Neural cell (in vitro differentiated cells): Measurements from ENCODE around the gene AGPAT3. TPM values are rescaled to one million over a fixed set of nuclear protein-coding genes. Genes with fewer than 3 reads are reported as not detected.

Experiments
- H2AFZ ChIP-seq: fragments of 200-600, 300-800 bp; sonication (generic), shearing (Covaris generic); 2 replicates; pipeline ENCODE4 v1.6.0; 2014; ENCODE audit warnings: low read depth, mild to moderate bottlenecking, antibody characterized with exemption, low read length, moderate library complexity
- H3F3A ChIP-seq: fragments of 200-600 bp; shearing (Covaris generic); 2 replicates; pipeline ENCODE4 v1.6.1; 2016; ENCODE audit warnings: mild to moderate bottlenecking, moderate library complexity, mixed read lengths, antibody characterized with exemption, low read length; ENCODE audit not compliant: insufficient read depth, poor library complexity, severe bottlenecking
- H3K27ac ChIP-seq: fragments of 200-600, 300-800 bp; sonication (generic), shearing (Covaris generic); 2 replicates; pipeline ENCODE4 v1.5.1; 2014; ENCODE audit warnings: mild to moderate bottlenecking, low read length, moderate library complexity
- H3K27me3 ChIP-seq: fragments of 300-800, 200-600 bp; sonication (generic), shearing (Covaris generic); 2 replicates; pipeline ENCODE4 v1.6.0; 2014; ENCODE audit warnings: mild to moderate bottlenecking, low read depth, low read length, moderate library complexity; ENCODE audit not compliant: insufficient read depth
- H3K36me3 ChIP-seq: fragments of 300-800, 200-600 bp; sonication (generic), shearing (Covaris generic); 2 replicates; pipeline ENCODE4 v1.5.1; 2014; ENCODE audit warnings: mild to moderate bottlenecking, antibody characterized with exemption, low read length, moderate library complexity; ENCODE audit not compliant: insufficient read depth
- H3K4me2 ChIP-seq: fragments of 300-800, 200-600 bp; sonication (generic), shearing (Covaris generic); 2 replicates; pipeline ENCODE4 v1.6.0; 2014; ENCODE audit warnings: mild to moderate bottlenecking, low read length
- H3K4me3 ChIP-seq: fragments of 300-800, 200-600 bp; sonication (generic), shearing (Covaris generic); 2 replicates; pipeline ENCODE4 v1.5.1; 2014; ENCODE audit warnings: mild to moderate bottlenecking, low read length, moderate library complexity
- H3K79me2 ChIP-seq: fragments of 200-600 bp; shearing (Covaris generic); replicated peaks from 2 replicates; pipeline ENCODE4 v1.6.0; 2014; ENCODE audit warnings: mild to moderate bottlenecking, low read length, moderate library complexity; ENCODE audit not compliant: insufficient read depth
- H3K9ac ChIP-seq: fragments of 300-800, 200-600 bp; sonication (generic), shearing (Covaris generic); 2 replicates; pipeline ENCODE4 v1.6.1; 2016; ENCODE audit warnings: mild to moderate bottlenecking, low read length, mixed read lengths
- H3K9me2 ChIP-seq: fragments of 200-600 bp; shearing (Covaris generic); 2 replicates; pipeline ENCODE4 v1.6.1; 2016; ENCODE audit warnings: mild to moderate bottlenecking, low read length, mixed read lengths; ENCODE audit not compliant: insufficient read depth
- H3K9me3 ChIP-seq: fragments of 200-600, 300-800 bp; sonication (generic), shearing (Covaris generic); 2 replicates; pipeline ENCODE4 v1.6.1; 2016; ENCODE audit warnings: mild to moderate bottlenecking, mixed run types, low read length, moderate library complexity, mixed read lengths
- H4K20me1 ChIP-seq: fragments of 200-600 bp; shearing (Covaris generic); 2 replicates; pipeline ENCODE4 v1.6.1; 2016; ENCODE audit warnings: mild to moderate bottlenecking, mixed run types; ENCODE audit not compliant: insufficient read depth
- EP300 ChIP-seq: fragments of 450-650 bp; conservative IDR thresholded peaks from 2 replicates; pipeline ENCODE4 v1.6.1; 2014; ENCODE audit warnings: antibody characterized with exemption, mild to moderate bottlenecking, moderate library complexity; ENCODE audit not compliant: poor library complexity, severe bottlenecking
- EZH2 ChIP-seq: fragments of 200-600, 300-800 bp; shearing (Covaris generic), sonication (generic); IDR thresholded peaks from 2 replicates; pipeline ENCODE4 v1.6.1; 2014; ENCODE audit warnings: antibody characterized with exemption, low read length, borderline replicate concordance, mild to moderate bottlenecking; ENCODE audit not compliant: insufficient read depth, poor library complexity, severe bottlenecking
- MXI1 ChIP-seq: fragments of 450-650 bp; conservative IDR thresholded peaks from 2 replicates; pipeline ENCODE4 v1.6.1; 2014; ENCODE audit warnings: antibody characterized with exemption, mild to moderate bottlenecking; ENCODE audit not compliant: poor library complexity, severe bottlenecking
- POLR2AphosphoS5 ChIP-seq: IDR thresholded peaks from 2 replicates; pipeline ENCODE4 v1.6.1; 2012
- RAD21 ChIP-seq: fragments of 450-650 bp; conservative IDR thresholded peaks from 2 replicates; pipeline ENCODE4 v1.6.1; 2014; ENCODE audit warnings: antibody characterized with exemption, mild to moderate bottlenecking, moderate library complexity
- REST ChIP-seq: IDR thresholded peaks from 2 replicates; pipeline ENCODE4 v1.6.1; 2012; ENCODE audit warnings: borderline replicate concordance
- SMC3 ChIP-seq: fragments of 450-650 bp; conservative IDR thresholded peaks from 2 replicates; pipeline ENCODE4 v1.6.1; 2014; ENCODE audit warnings: antibody characterized with exemption, mild to moderate bottlenecking, moderate library complexity; ENCODE audit not compliant: poor library complexity
- TAF1 ChIP-seq: IDR thresholded peaks from 2 replicates; pipeline ENCODE4 v1.6.1; 2012; ENCODE audit warnings: low read depth
- polyA plus RNA-seq: library from polyadenylated mRNA; depleted of rRNA; stranded (reverse); fragments of >200 nt; gene quantifications from 2 replicates; pipeline ENCODE4 v1.2.3, GENCODE V29; 2014
- TF ChIP-seq, protein P1 (sequence below): fragments of 450-650 bp; IDR thresholded peaks from 2 replicates; pipeline ENCODE4 v1.5.1; 2014; ENCODE audit warnings: antibody characterized with exemption, mild to moderate bottlenecking, moderate library complexity; ENCODE audit not compliant: poor library complexity, severe bottlenecking

Gene AGPAT3
- polyA plus RNA-seq, 1 donor from 2014 or later = 8.4 TPM

- no peaks in the 10 kb centered on the region for H3K36me3 ChIP-seq
- no peak overlapping the region for H3K9ac ChIP-seq
- no peak overlapping the region for H3K4me2 ChIP-seq
- H3F3A ChIP-seq = no peaks in the 10 kb centered on the region
- no peaks in the 10 kb centered on the region for H3K79me2 ChIP-seq
- H3K4me3 ChIP-seq = no peak overlapping the region
- no peaks in the 10 kb centered on the region for H3K9me2 ChIP-seq
- no peaks in the 10 kb centered on the region for H4K20me1 ChIP-seq
- H3K27ac ChIP-seq = no peak overlapping the region
- no peaks in the 10 kb centered on the region for H3K27me3 ChIP-seq
- no peak for TF ChIP-seq REST
- H3K9me3 ChIP-seq = no peaks in the 10 kb centered on the region
- H2AFZ ChIP-seq = no peak overlapping the region
These were observed 74.7 kb downstream of the AGPAT3 start for GRCh38 chr21:43939443-43940328.

DNA sequence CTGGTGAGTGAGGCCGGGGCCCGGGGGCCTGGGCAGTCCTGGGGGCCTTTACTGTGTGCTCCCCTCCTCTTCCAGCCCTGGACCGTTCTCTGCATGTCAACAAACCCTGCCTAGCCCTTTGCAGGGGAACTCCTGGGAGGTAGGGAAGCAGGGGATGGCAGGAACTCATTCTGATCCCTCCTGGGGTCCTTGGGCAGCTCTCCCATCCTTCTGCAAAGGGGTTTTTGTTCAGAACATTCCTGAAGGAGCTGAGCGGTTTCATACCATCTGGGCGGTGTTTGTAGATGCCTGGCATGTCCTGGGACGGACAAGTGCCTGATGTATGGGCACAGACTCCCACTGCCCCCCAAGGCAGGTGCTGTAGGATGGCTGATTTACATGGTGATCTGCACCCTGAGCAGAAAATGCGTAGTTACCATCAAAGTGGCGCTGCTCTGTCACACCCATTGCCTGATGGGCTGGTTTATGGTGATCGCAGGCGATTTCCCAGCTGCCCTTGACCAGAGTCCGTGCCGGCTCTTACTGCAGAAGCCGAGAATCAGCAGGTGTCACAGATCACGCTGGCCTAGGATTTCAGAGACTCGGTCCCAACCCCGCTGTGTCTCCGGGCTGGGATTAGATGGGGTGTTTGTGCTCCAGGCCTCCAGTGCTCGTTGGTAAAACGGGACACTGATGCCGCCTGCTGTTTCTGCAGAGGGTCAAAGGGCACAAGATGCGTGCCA, 75.5 kb downstream of the AGPAT3 start:
- H3K4me3 ChIP-seq = no peak overlapping the region
- H3K9me3 ChIP-seq = no peaks in the 10 kb centered on the region
- no peaks in the 10 kb centered on the region for H3K27me3 ChIP-seq
- TF ChIP-seq RAD21 (no peak), MXI1 (no peak), EP300 (no peak), POLR2AphosphoS5 (no peak), TAF1 (no peak), EZH2 (no peak), REST (no peak), SMC3 (no peak)
- TF ChIP-seq, protein P1, sequence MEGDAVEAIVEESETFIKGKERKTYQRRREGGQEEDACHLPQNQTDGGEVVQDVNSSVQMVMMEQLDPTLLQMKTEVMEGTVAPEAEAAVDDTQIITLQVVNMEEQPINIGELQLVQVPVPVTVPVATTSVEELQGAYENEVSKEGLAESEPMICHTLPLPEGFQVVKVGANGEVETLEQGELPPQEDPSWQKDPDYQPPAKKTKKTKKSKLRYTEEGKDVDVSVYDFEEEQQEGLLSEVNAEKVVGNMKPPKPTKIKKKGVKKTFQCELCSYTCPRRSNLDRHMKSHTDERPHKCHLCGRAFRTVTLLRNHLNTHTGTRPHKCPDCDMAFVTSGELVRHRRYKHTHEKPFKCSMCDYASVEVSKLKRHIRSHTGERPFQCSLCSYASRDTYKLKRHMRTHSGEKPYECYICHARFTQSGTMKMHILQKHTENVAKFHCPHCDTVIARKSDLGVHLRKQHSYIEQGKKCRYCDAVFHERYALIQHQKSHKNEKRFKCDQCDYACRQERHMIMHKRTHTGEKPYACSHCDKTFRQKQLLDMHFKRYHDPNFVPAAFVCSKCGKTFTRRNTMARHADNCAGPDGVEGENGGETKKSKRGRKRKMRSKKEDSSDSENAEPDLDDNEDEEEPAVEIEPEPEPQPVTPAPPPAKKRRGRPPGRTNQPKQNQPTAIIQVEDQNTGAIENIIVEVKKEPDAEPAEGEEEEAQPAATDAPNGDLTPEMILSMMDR = no peak
- H3K9me2 ChIP-seq = no peaks in the 10 kb centered on the region
- no peak overlapping the region for H3K9ac ChIP-seq
- H3K27ac ChIP-seq = no peak overlapping the region
- no peaks in the 10 kb centered on the region for H3K36me3 ChIP-seq
- no peaks in the 10 kb centered on the region for H3F3A ChIP-seq
- no peaks in the 10 kb centered on the region for H4K20me1 ChIP-seq
- H3K79me2 ChIP-seq = no peaks in the 10 kb centered on the region
- H2AFZ ChIP-seq = no peak overlapping the region
- no peak overlapping the region for H3K4me2 ChIP-seq
